GM12874 (cell line): ENCODE measurements around the gene TRAPPC2.

Experiments used
- TF ChIP-seq, protein P1 (sequence below): IDR thresholded peaks from 2 replicates; pipeline ENCODE4 v1.5.1; 2011; ENCODE audit warnings: low read depth, mild to moderate bottlenecking, control low read depth, low read length, moderate library complexity; ENCODE audit not compliant: insufficient read depth

The TRAPPC2 gene

DNA sequence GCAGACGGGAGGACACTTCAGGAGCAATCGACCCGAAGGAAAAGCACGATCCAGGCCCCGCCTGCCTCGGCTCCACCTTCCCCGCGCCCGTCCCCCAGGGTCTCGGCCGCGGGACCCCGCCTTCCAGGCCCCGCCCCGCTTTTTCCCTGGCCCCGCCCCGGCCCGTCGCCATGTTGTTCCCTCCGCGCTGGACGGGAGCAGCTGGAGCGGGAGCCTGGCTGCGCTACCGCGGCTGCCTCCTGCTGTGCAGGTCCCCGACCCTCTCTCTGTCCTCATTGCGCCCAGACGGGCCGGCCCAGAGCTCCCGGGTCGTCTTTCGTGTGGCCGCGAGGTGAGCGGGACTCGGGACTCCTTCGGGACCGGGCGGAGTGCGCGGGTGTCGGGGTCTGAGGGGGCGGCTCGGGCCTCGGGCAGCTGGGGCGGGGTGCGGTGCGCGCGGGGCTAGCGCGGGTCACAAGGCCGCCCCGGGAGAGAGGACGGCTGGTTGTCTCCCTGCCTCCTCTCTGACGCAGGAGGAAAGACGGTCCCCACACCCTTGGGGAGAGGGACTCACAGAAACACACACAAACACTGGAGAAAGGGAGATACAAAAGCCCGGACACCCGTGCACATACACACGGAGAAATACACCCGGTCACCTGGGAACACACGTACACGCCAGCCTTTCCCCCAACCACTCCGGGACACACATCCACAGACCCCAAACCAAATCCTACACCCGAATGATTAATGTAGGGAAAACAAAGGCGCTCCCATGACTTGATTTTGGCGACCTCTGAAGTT, 45.3 kb downstream of the TRAPPC2 start, which contains the start of gene RAB9A:
Gene RAB9A, plus strand, starts transcription at position 171 of the 783 bp plus-strand sequence. CDS start 19,619 bp downstream, outside the sequence.
- TF ChIP-seq, protein P1, sequence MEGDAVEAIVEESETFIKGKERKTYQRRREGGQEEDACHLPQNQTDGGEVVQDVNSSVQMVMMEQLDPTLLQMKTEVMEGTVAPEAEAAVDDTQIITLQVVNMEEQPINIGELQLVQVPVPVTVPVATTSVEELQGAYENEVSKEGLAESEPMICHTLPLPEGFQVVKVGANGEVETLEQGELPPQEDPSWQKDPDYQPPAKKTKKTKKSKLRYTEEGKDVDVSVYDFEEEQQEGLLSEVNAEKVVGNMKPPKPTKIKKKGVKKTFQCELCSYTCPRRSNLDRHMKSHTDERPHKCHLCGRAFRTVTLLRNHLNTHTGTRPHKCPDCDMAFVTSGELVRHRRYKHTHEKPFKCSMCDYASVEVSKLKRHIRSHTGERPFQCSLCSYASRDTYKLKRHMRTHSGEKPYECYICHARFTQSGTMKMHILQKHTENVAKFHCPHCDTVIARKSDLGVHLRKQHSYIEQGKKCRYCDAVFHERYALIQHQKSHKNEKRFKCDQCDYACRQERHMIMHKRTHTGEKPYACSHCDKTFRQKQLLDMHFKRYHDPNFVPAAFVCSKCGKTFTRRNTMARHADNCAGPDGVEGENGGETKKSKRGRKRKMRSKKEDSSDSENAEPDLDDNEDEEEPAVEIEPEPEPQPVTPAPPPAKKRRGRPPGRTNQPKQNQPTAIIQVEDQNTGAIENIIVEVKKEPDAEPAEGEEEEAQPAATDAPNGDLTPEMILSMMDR = no peak

DNA sequence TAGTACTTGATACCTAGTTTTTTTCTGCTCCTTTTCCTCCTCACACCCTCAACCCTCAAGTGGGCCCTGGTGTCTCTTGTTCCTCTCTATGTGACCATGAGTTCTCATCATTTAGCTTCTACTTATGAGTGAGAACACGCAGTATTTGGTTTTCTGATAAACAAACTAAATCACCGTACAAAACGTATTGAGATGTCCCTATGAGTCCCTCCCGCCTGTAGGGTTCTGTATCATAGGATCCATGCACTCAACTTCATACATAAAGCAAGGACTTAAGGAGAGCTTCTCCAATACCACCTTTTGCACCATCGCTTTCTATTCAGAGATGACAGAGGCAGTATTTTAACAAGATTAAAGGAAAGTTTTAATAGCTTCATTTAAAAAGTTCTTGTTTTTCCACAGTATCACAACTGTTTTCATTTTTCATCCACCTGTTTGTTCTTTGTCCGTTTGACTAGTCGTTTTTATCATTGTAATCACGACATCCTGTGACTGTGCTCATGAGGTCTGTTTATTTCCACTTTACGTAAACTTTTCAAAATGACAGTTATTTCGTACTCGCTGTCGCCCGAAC, 45.9 kb downstream of the TRAPPC2 start:
- TF ChIP-seq, protein P1 = no peak

DNA sequence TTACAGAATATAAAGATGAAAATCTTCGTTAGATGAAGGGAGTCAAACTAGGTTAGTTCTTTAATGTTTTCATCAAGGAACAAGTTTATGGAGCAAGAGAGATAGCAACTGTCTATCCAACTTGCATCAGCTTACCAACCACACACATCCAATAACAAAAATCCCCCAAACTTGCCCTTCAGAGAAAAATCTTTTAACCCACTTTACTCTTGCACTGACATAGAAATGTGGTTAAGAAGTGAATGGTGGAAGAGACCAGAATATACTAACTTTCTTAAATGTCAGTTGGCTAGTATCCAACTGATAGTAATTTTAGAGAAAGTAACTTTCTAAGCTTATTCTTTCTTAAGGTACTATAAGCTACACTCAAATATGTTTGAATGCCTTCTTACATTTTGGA, 47.2 kb downstream of the TRAPPC2 start:
- TF ChIP-seq, protein P1 = no peak

DNA sequence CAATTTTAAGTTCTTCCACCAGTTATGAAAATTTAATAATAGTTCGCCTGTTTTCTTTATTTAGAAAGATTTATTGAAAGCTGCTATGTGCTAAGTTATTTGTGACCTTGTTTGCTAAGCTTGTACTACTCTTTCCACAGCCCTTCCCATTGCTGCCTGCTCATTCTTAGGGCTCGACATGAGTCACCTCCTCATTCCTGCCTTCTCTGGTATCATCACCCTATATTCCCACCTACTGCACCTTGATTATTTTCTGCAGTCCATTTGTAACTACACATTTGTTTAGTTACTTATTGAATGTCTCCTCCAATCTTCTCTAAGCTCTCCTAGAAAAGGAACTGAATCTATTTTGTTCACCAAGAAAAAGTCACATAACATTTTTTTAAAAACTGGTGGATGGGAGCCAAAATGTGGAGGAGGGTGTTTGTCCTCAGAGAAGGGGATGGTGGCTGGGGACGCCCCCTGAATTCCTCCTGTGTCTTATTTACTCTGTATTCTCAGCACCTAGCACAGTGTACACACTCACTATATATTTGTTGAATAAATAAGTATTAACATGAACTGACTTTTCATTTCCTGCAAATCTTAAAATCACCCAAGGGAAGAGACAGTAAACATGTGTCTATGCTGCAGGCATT, 49.2 kb downstream of the TRAPPC2 start:
- TF ChIP-seq, protein P1 = no peak

DNA sequence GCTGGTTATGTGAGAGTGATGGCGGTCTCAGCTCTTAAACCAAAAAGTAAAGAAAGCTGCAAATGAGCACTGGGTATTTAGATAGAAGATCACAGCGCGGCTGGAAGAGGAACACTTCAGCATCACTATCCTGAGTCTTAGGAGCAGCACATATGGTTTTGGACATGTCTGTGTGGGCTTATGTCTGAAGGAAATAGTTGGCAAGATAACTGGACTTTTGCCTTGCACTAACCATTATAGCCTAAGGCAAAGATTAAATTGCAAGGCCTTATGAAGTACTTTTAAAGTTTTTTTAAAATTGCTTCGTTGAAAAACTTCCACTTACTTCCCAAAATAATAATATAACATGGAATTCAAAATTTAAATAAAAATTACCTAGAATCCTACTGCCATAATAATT, 50.1 kb downstream of the TRAPPC2 start:
- TF ChIP-seq, protein P1 = no peak

DNA sequence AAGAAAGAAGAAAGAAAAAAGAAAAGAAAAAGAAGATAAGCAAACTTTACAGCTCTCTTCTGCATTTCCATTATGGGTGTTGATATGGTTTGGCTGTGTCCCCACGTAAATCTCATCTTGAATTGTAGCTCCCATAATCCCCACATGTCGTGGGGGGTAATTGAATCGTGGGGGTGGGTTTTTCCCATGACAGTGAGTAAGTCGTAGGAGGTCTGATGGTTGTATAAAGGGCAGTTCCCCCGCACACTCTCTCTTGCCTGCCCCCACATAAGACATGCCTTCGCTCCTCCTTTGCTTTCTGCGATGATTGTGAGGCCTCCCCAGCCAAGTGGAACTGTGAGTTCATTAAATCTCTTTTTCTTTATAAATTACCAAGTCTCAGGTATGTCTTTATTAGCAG, 52.8 kb downstream of the TRAPPC2 start:
- TF ChIP-seq, protein P1 = no peak

DNA sequence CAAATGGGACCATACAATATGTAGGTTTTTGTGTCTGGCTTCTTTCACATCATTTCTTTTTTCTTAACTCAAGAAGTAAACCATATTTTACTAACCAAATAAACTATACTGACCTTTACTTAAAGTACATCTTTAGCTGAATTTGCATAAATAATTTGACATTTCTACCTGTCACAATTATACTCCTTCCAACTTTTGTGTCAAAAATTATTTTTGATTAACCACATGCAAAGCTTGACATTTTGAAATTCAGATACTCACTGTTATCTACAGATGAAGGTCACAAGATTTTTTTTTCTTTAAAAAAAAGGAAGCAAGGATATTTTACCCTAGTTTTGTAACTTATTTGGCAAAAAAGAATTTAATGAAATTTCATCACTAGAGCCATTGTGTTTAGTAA, 57.5 kb downstream of the TRAPPC2 start:
- TF ChIP-seq, protein P1 = no peak
